GM23338 (cell line): ENCODE results near the gene TM6SF1. TPM values are rescaled to one million over a fixed set of nuclear protein-coding genes. Genes with fewer than 3 reads are reported as not detected.

Source experiments
- ATAC-seq: fragments of 200-7000 bp; cut with Tn5 transposase; 3 replicates; pipeline ENCODE4 v1.9.1; 2020
- DNase-seq: peaks from one replicate; pipeline ENCODE4 v3.0.0-alpha.2; 2015; ENCODE audit warnings: low spot score
- H2AFZ ChIP-seq: fragments of 200-600 bp; sonication (generic); 2 replicates; pipeline ENCODE4 v1.8.0; 2016; ENCODE audit warnings: antibody characterized with exemption, mild to moderate bottlenecking, moderate library complexity
- H3F3A ChIP-seq: fragments of 200-600 bp; sonication (generic); replicated peaks from 2 replicates; pipeline ENCODE4 v1.8.0; 2017; ENCODE audit warnings: antibody characterized with exemption, mixed run types, low read depth
- H3K27ac ChIP-seq: fragments of 200-600 bp; sonication (generic); 2 replicates; pipeline ENCODE4 v1.6.1; 2016; ENCODE audit warnings: low read depth
- H3K27me3 ChIP-seq: fragments of 200-600 bp; sonication (generic); 2 replicates; pipeline ENCODE4 v1.8.0; 2016; ENCODE audit warnings: mild to moderate bottlenecking, mixed run types, moderate library complexity; ENCODE audit not compliant: insufficient read depth
- H3K36me3 ChIP-seq: fragments of 200-600 bp; sonication (generic); 2 replicates; pipeline ENCODE4 v1.8.0; 2016; ENCODE audit warnings: mild to moderate bottlenecking; ENCODE audit not compliant: insufficient read depth
- H3K4me1 ChIP-seq: fragments of 200-600 bp; sonication (generic); 2 replicates; pipeline ENCODE4 v1.8.0; 2016; ENCODE audit warnings: mild to moderate bottlenecking, moderate library complexity; ENCODE audit not compliant: insufficient read depth
- H3K4me2 ChIP-seq: fragments of 200-600 bp; sonication (generic); 2 replicates; pipeline ENCODE4 v1.7.1; 2017; ENCODE audit warnings: mixed run types
- H3K4me3 ChIP-seq: fragments of 200-600 bp; sonication (generic); 2 replicates; pipeline ENCODE4 v1.6.1; 2016; ENCODE audit warnings: mixed run types
- H3K79me2 ChIP-seq: fragments of 200-600 bp; sonication (generic); replicated peaks from 2 replicates; pipeline ENCODE4 v1.8.0; 2017; ENCODE audit warnings: mild to moderate bottlenecking; ENCODE audit not compliant: insufficient read depth
- H3K9me2 ChIP-seq: fragments of 200-600 bp; sonication (generic); 2 replicates; pipeline ENCODE4 v1.8.0; 2017; ENCODE audit not compliant: insufficient read depth
- H4K20me1 ChIP-seq: fragments of 200-600 bp; sonication (generic); replicated peaks from 2 replicates; pipeline ENCODE4 v1.8.0; 2017; ENCODE audit warnings: mild to moderate bottlenecking; ENCODE audit not compliant: insufficient read depth
- H3K27ac Mint-ChIP-seq: 2 replicates; pipeline ENCODE4 v1.8.0; 2020; ENCODE audit warnings: inconsistent platforms, mild to moderate bottlenecking, moderate library complexity, mixed read lengths
- H3K27me3 Mint-ChIP-seq: 3 replicates; pipeline ENCODE4 v1.8.0; 2022; ENCODE audit warnings: low read depth, mild to moderate bottlenecking, moderate library complexity, mixed read lengths, inconsistent platforms; ENCODE audit not compliant: insufficient read depth, poor library complexity
- H3K36me3 Mint-ChIP-seq: 3 replicates; pipeline ENCODE4 v1.8.0; 2021; ENCODE audit warnings: low read depth, mild to moderate bottlenecking, inconsistent platforms, moderate library complexity, mixed read lengths
- H3K4me1 Mint-ChIP-seq: 3 replicates; pipeline ENCODE4 v1.8.0; 2020; ENCODE audit warnings: mild to moderate bottlenecking, inconsistent platforms, mixed read lengths
- H3K4me3 Mint-ChIP-seq: 3 replicates; pipeline ENCODE4 v1.8.0; 2021; ENCODE audit warnings: moderate library complexity, mild to moderate bottlenecking, inconsistent platforms, mixed read lengths
- H3K9me3 Mint-ChIP-seq: 3 replicates; pipeline ENCODE4 v1.8.0; 2020; ENCODE audit warnings: moderate library complexity, mild to moderate bottlenecking, inconsistent platforms, mixed read lengths
- ETS1 ChIP-seq: IDR thresholded peaks from 2 replicates; pipeline ENCODE4 v1.6.1; 2016; ENCODE audit warnings: antibody characterized with exemption
- EZH2 ChIP-seq: fragments of 200-600 bp; sonication (generic); IDR thresholded peaks from one replicate; pipeline ENCODE4 v1.8.0; 2017; ENCODE audit warnings: antibody characterized with exemption, mild to moderate bottlenecking, low read depth; ENCODE audit not compliant: unreplicated experiment
- EZH2phosphoT487 ChIP-seq: fragments of 200-600 bp; sonication (generic); IDR thresholded peaks from one replicate; pipeline ENCODE4 v1.8.1; 2018; ENCODE audit warnings: antibody characterized with exemption; ENCODE audit not compliant: unreplicated experiment
- JUNB ChIP-seq: IDR thresholded peaks from one replicate; pipeline ENCODE4 v1.6.1; 2016; ENCODE audit warnings: antibody characterized with exemption; ENCODE audit not compliant: unreplicated experiment
- NANOG ChIP-seq: IDR thresholded peaks from 2 replicates; pipeline ENCODE4 v1.6.1; 2016; ENCODE audit warnings: antibody characterized with exemption, borderline replicate concordance
- POLR2AphosphoS5 ChIP-seq: IDR thresholded peaks from 2 replicates; pipeline ENCODE4 v1.6.1; 2016; ENCODE audit warnings: antibody characterized with exemption, low read depth
- STAT1 ChIP-seq: IDR thresholded peaks from one replicate; pipeline ENCODE4 v1.6.1; 2016; ENCODE audit warnings: antibody characterized with exemption; ENCODE audit not compliant: unreplicated experiment
- ZNF114 ChIP-seq: fragments of 250-450 bp; sonication (Bioruptor Pico); IDR thresholded peaks from 2 replicates; pipeline ENCODE4 v1.5.0; 2020; ENCODE audit warnings: mild to moderate bottlenecking, moderate library complexity
- ZNF331 ChIP-seq: fragments of 250-450 bp; sonication (Bioruptor Pico); IDR thresholded peaks from 2 replicates; pipeline ENCODE4 v1.5.0; 2020; ENCODE audit warnings: low read depth, mild to moderate bottlenecking, moderate library complexity
- polyA plus RNA-seq: library from polyadenylated mRNA; unstranded; fragments of >200 nt; fragmentation: Nextera tagmentation; extraction: Ambion mirVana; gene quantifications from 2 replicates; pipeline ENCODE4 v1.2.1, GENCODE V29; 2016
- total RNA-seq: library from RNA; depleted of rRNA; stranded (reverse); fragments of >200 nt; shearing (Covaris generic); gene quantifications from 2 replicates; pipeline ENCODE4 v1.2.3, GENCODE V29; 2014
- TF ChIP-seq, protein P1 (sequence below), 2 experiments: fragments of 200-600 bp in 1 of 2; sonication (generic) in 1 of 2; conservative IDR thresholded peaks; 2 replicates each; pipeline versions ENCODE4 v1.5.1 to v1.6.1; 2016 to 2017; ENCODE audit warnings: antibody characterized with exemption in 2 of 2, low read depth in 2 of 2, mild to moderate bottlenecking in 2 of 2, moderate library complexity in 1 of 2
- TF ChIP-seq, protein P2 (sequence below): fragments of 250-450 bp; sonication (Bioruptor Pico); IDR thresholded peaks from 2 replicates; pipeline ENCODE4 v1.5.0; 2020; ENCODE audit warnings: mild to moderate bottlenecking, moderate library complexity

Gene TM6SF1
- total and polyA plus RNA-seq, 2 experiments from 2014 or later = 0.80 to 1.5 TPM

DNA sequence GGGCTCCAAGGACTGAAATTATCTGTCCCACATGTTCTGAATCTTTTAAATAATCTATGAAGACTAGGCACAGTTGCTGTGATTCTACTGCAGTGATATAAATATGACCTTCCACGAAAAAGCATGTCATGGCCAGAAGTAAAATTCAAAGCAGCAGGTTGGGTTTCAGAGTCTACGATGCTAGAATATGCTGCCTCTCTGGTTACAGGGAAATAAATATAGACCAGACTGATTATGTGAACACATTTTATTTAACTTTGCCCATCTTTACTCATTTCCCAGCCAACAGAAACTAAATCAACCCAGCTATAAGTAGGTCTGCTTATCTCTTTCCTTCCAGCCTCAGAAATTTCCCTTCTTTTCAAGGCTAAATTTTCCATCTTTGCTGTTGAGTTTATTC is 19.9 kb upstream of the TM6SF1 start:
- H3K36me3 ChIP-seq = no peaks in the 10 kb centered on the region
- ATAC-seq = no peak
- Mint-ChIP-seq H3K36me3 (no peaks in the 10 kb centered on the region), H3K27ac (no peak overlapping the region), H3K4me1 (no peaks in the 10 kb centered on the region), H3K4me3 (no peak overlapping the region), H3K9me3 (no peaks in the 10 kb centered on the region), H3K27me3 (no peaks in the 10 kb centered on the region)
- no peaks in the 10 kb centered on the region for H4K20me1 ChIP-seq
- no peak overlapping the region for H3K4me2 ChIP-seq
- no peaks in the 10 kb centered on the region for H3K27me3 ChIP-seq
- TF ChIP-seq, protein P1, sequence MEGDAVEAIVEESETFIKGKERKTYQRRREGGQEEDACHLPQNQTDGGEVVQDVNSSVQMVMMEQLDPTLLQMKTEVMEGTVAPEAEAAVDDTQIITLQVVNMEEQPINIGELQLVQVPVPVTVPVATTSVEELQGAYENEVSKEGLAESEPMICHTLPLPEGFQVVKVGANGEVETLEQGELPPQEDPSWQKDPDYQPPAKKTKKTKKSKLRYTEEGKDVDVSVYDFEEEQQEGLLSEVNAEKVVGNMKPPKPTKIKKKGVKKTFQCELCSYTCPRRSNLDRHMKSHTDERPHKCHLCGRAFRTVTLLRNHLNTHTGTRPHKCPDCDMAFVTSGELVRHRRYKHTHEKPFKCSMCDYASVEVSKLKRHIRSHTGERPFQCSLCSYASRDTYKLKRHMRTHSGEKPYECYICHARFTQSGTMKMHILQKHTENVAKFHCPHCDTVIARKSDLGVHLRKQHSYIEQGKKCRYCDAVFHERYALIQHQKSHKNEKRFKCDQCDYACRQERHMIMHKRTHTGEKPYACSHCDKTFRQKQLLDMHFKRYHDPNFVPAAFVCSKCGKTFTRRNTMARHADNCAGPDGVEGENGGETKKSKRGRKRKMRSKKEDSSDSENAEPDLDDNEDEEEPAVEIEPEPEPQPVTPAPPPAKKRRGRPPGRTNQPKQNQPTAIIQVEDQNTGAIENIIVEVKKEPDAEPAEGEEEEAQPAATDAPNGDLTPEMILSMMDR (conservative IDR thresholded peaks at IDR 0.05; ENCODE audit: low read depth in 2 of 2) = no peak
- TF ChIP-seq NANOG = no peak
- no peak for TF ChIP-seq STAT1
- no peak for TF ChIP-seq EZH2
- no peak for TF ChIP-seq ZNF331 (CRISPR knock-in tag)
- no peaks in the 10 kb centered on the region for H3F3A ChIP-seq
- no peak overlapping the region for H2AFZ ChIP-seq
- no peaks in the 10 kb centered on the region for H3K4me1 ChIP-seq
- no peak overlapping the region for H3K4me3 ChIP-seq
- no peaks in the 10 kb centered on the region for H3K79me2 ChIP-seq
- H3K27ac ChIP-seq = no peak overlapping the region
- no peak for DNase-seq
- peaks cover 7% of the 10 kb centered on the region; the same call in 1 of the 2 replicates for H3K9me2 ChIP-seq

DNA sequence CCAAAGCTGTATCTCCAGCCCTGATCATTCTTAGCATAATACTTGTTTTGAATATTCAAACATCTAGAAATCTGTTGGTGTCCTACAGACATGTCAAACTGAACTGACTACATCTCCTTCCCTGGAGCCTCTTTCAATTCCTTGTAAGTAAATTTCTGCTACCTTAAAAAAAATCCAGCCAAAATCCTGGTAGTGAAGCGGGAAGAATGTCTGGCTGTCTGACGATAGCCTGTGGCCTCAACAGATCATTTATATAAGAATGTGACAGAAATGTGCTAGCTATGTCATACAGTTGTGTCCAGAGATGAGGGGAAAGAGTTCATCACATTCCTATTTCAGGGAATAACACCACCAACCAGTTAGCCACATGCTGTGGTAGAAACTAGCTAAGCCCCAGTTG is 18.6 kb upstream of the TM6SF1 start:
- H3K4me2 ChIP-seq = no peak overlapping the region
- no peaks in the 10 kb centered on the region for H3K27me3 ChIP-seq
- no peak overlapping the region for H2AFZ ChIP-seq
- H3K79me2 ChIP-seq = no peaks in the 10 kb centered on the region
- H4K20me1 ChIP-seq = no peaks in the 10 kb centered on the region
- ATAC-seq = no peak
- Mint-ChIP-seq H3K4me1 (no peaks in the 10 kb centered on the region), H3K36me3 (no peaks in the 10 kb centered on the region), H3K4me3 (no peak overlapping the region), H3K27ac (no peak overlapping the region), H3K27me3 (peaks cover under 1% of the 10 kb centered on the region), H3K9me3 (no peaks in the 10 kb centered on the region)
- no peaks in the 10 kb centered on the region for H3K36me3 ChIP-seq
- H3F3A ChIP-seq = no peaks in the 10 kb centered on the region
- no peak overlapping the region for H3K27ac ChIP-seq
- DNase-seq = no peak
- no peak overlapping the region for H3K4me3 ChIP-seq
- no peaks in the 10 kb centered on the region for H3K4me1 ChIP-seq
- peaks cover 7% of the 10 kb centered on the region; the same call in 1 of the 2 replicates for H3K9me2 ChIP-seq
- TF ChIP-seq JUNB = no peak
- TF ChIP-seq ZNF331 (CRISPR knock-in tag) = no peak
- TF ChIP-seq EZH2phosphoT487 = no peak
- TF ChIP-seq NANOG = no peak
- no peak for TF ChIP-seq POLR2AphosphoS5
- TF ChIP-seq, protein P2, sequence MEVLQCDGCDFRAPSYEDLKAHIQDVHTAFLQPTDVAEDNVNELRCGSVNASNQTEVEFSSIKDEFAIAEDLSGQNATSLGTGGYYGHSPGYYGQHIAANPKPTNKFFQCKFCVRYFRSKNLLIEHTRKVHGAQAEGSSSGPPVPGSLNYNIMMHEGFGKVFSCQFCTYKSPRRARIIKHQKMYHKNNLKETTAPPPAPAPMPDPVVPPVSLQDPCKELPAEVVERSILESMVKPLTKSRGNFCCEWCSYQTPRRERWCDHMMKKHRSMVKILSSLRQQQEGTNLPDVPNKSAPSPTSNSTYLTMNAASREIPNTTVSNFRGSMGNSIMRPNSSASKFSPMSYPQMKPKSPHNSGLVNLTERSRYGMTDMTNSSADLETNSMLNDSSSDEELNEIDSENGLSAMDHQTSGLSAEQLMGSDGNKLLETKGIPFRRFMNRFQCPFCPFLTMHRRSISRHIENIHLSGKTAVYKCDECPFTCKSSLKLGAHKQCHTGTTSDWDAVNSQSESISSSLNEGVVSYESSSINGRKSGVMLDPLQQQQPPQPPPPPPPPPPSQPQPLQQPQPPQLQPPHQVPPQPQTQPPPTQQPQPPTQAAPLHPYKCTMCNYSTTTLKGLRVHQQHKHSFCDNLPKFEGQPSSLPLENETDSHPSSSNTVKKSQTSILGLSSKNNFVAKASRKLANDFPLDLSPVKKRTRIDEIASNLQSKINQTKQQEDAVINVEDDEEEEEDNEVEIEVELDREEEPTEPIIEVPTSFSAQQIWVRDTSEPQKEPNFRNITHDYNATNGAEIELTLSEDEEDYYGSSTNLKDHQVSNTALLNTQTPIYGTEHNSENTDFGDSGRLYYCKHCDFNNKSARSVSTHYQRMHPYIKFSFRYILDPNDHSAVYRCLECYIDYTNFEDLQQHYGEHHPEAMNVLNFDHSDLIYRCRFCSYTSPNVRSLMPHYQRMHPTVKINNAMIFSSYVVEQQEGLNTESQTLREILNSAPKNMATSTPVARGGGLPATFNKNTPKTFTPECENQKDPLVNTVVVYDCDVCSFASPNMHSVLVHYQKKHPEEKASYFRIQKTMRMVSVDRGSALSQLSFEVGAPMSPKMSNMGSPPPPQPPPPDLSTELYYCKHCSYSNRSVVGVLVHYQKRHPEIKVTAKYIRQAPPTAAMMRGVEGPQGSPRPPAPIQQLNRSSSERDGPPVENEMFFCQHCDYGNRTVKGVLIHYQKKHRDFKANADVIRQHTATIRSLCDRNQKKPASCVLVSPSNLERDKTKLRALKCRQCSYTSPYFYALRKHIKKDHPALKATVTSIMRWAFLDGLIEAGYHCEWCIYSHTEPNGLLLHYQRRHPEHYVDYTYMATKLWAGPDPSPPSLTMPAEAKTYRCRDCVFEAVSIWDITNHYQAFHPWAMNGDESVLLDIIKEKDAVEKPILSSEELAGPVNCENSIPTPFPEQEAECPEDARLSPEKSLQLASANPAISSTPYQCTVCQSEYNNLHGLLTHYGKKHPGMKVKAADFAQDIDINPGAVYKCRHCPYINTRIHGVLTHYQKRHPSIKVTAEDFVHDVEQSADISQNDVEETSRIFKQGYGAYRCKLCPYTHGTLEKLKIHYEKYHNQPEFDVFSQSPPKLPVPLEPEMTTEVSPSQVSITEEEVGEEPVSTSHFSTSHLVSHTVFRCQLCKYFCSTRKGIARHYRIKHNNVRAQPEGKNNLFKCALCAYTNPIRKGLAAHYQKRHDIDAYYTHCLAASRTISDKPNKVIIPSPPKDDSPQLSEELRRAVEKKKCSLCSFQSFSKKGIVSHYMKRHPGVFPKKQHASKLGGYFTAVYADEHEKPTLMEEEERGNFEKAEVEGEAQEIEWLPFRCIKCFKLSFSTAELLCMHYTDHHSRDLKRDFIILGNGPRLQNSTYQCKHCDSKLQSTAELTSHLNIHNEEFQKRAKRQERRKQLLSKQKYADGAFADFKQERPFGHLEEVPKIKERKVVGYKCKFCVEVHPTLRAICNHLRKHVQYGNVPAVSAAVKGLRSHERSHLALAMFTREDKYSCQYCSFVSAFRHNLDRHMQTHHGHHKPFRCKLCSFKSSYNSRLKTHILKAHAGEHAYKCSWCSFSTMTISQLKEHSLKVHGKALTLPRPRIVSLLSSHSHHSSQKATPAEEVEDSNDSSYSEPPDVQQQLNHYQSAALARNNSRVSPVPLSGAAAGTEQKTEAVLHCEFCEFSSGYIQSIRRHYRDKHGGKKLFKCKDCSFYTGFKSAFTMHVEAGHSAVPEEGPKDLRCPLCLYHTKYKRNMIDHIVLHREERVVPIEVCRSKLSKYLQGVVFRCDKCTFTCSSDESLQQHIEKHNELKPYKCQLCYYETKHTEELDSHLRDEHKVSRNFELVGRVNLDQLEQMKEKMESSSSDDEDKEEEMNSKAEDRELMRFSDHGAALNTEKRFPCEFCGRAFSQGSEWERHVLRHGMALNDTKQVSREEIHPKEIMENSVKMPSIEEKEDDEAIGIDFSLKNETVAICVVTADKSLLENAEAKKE (CRISPR knock-in tag) = no peak
- TF ChIP-seq ETS1 = no peak
- no peak for TF ChIP-seq ZNF114
